Measurements from ENCODE around the gene LARGE1.
"Not testable (repeated sequence)": the region's sequence is repeated elsewhere in the genome, so short reads cannot be mapped to it uniquely, and the experiment has no call there.

The LARGE1 gene

DNA sequence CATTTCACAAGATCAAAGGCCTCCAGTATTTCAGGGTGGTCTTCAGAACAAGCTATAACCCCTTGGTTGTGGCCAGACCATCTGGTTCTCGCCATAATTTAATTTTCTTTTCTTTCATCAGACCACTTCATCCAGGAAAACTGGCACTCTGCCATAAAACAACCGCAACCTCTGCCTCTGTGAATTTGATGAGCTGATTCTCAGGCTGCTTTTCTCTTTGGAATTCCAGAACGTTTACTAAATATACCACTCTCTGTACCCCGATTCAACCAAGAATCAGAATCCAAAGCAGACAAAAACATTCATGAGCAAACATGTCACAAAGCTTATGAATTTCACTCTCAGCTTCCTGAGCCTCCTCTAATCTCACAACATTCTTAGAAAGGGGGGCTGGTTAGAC lies 530.3 kb downstream of the LARGE1 start:
- no peak for FAIRE-seq

DNA sequence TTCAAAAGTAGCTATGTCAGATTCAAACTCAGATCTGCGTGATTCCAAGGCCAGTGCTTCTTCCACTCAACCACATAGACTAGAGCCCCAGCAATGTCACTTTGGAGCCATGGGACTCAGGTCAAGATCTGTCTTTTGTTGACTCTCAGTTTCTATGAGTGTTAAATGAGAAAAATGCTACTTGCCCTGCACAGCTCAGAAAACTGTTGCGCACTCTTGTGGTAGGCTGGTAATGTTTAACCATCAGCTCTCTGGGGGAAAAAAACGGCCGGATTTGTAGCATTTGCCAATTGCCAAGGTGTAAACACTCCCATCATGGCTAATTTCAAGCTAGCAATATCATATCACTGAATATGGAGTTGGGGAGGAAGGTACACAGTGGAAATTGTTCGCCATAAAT lies 534.0 kb downstream of the LARGE1 start:
- no peak for FAIRE-seq

- FAIRE-seq: no peak
Observed at GRCh38 chr22:33385611-33386010, 534.7 kb downstream of the LARGE1 start.

GRCh38 chr22:33382436-33382835 lies 537.8 kb downstream of the LARGE1 start:
- FAIRE-seq: no peak

DNA sequence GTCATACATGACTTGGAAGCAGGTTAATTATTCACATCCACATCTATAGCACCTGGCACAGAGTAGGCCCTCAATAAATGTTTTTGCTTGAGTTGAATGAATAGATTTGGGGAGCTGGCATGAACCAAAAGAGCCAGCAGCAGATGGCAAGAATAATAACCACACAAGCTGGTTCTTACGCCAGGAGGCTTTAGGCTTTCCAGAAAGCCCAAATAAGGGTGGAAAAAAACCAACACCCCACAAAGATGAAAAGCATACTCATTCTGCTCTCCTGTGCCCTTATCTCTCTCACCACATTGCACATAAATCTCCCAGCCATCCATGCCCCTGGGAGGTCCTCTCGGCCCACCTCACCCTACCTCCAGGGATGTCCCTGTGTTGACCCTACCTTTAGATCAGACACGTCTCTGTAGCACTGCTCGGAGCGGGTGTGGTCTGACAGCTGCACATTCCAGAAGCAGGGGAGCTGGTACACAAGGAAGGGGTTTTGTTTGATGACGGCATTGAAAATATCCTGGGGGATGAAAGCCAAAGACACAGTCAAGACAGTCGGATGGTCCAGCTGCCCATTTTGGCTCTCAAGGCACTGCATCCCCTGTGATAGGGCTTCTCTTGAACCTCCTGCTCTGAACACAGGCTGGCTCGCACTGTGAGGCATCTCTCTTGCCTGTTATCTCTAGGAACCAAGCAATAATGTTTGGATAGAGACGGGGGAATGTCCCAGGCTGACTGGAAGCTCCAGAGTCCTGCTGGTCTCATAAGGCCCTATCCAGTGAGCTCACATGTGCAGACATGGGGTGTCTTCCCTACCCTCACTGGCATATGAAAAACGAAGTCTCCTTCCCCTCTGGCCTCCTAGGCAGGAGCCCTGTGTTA lies 538.5 kb downstream of the LARGE1 start:
- no peak for FAIRE-seq

GRCh38 chr22:33380789-33381530 lies 539.3 kb downstream of the LARGE1 start:
- FAIRE-seq: no peak

DNA sequence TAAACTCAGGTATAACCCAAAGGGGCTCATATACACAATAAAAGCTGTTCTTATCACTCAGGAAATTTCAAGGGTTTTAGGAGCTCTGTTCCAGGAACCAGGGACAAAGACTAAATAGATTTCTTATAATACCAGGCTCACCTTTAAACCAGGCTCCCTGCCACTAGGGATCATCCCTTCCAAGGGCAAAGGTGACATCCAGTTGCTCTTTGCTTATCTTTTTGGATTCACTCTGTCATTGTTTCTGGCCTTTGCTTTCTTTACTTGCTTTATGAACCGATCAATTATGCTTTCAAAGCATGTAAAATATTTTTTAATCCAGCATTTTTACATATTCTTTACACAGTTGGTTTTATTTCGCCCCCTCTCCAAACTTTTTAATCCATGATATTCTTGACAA lies 540.4 kb downstream of the LARGE1 start:
- FAIRE-seq: no peak

- no peak for FAIRE-seq
Observed at GRCh38 chr22:33372875-33373274, 547.4 kb downstream of the LARGE1 start.

DNA sequence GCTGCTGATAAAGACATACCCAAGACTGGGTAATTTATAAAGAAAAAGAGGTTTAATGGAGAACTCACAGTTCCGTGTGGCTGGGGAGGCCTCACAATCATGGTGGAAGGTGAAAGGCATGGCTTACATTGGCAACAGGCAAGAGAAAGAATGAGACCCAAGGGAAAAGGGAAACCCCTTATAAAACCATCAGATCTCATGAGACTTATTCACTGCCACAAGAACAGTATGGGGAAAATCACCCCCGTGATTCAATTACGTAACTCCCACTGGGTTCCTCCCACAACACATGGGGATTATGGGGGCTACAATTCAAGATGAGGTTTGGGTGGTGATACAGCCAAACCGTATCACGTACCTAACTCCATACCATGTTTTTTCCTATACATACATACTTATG lies 557.0 kb downstream of the LARGE1 start:
- FAIRE-seq: not testable (repeated sequence)

DNA sequence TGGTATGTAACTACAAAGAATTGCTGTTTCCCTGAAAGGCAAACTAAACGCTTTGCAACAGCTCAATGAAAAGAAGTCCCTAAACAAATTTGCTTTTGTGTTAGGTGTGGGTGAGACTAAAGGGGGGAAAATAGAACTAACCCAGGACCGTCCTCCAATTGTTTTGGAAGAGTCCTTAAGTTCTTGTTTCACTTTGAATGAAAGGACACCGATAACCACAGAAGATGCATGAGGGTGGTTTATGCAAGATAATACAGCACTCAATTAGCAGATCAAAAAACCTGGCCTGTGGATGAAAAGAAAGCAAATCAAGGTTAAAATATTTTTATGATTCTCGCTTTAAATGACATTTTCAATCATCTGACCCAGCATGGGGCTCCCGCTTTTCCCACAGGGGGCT lies 557.6 kb downstream of the LARGE1 start:
- no peak for FAIRE-seq

DNA sequence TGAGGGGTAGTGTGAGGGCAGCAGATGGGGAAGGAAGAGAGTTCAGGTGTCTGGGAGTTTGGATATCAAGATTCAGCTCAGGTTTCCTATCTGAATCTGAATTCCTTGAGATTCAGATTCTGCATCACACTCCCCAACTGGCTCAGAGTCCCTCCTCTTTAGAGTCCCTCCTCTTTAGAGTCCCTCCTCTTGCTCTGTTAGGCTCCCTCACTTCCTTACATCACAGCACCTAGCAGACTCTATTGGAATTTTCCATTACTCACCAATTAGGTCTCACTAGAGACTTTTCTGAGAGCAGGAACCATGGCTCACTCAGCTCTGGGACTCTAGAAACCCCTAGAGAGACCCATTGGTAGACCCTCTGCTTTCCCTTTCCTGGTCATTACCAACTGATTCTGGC lies 558.7 kb downstream of the LARGE1 start:
- no peak for FAIRE-seq

GRCh38 chr22:33357981-33358399 lies 562.3 kb downstream of the LARGE1 start:
- FAIRE-seq: no peak

DNA sequence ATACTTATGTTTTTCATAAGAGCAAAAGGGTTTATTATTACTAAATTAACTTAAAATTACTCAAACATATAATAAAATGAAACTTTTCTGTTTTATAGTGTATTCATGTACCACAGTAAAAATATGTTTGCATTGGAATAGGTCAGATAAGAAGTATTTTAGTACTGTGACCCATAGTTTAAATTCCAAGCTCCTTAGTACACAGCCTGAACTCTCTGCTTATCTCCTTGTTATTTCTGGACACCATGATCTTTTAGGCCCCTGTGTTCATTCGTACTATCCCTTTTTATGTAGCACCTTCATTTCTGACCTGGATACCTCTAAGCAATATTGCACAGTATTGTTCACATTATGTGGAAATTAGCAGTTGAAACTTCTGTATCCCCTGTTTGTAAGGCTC lies 565.3 kb downstream of the LARGE1 start:
- FAIRE-seq: no peak

DNA sequence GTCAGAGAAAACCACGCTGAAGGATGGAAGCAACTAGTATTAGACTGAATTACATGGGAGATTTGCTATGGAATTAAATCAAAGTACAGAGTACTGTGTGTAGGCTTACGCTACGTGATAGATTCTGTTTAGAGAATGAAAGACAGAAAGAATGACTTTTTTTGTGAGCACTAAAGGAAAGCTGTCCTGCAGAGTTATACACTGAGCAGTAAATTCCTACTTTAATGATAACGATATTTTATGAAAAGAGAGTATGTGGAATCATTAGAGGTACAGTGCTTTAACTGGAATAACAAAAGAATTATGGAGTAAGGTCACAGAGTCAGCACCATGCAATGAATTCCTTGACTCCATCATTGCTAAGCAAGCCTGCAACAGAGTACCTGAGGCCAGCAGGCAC lies 566.8 kb downstream of the LARGE1 start:
- FAIRE-seq: no peak

DNA sequence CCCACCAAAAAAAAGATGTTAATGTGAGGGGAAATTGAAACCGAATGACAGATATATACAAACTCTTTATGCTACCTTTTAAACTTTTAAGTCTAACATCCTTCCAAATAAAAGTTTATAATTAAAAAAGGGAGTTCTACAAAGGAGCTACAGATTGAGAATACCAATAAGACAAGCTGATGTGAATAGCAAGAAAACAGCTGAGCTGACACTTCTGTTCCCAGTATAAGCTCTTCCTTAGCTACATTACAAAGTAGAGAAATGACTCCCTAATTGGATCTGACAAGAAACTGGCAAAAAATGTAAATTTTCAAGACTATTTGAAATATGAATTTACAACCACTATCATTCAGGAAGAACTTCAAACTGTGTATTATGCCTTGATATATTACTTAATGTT lies 567.5 kb downstream of the LARGE1 start:
- no peak for FAIRE-seq

DNA sequence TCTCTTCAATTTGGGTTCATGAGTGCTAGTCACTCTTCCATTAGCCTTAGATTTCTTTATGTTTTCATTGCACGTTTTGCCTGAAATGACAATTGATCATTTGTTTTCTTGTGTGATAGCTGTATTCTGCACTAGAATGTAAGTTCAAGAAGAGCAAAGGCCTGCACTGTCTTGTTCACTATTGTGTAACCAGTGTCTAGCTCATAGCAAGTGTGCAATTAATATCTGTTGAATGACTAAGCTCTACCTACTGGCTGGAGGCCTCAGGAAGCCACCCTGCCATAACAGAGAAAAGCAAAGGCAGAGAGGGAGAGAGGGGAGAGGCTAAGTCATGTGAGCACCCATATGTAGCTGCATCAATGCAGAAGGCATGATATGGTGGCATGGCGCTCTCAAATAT lies 569.3 kb downstream of the LARGE1 start:
- no peak for FAIRE-seq

GRCh38 chr22:33350491-33350890 lies 569.8 kb downstream of the LARGE1 start:
- no peak for FAIRE-seq

DNA sequence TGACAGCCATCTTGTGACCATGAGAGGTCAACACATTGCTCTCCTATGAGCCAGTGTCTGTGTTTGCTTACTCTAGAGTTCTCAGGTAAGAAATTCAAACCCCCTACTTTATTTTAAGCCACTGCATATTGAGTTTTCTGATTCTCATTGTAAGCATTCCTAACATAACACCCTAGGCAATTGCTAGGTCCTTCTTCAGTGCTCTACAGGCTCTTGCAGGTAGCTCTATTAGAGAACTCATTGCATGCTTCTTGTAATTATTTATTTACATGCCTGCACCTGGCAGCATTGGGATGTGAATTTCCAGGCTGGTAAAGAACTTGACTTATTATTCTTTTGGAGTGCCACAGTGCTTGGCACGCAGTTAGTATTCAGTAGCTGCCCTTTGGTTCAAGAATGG lies 573.3 kb downstream of the LARGE1 start:
- no peak for FAIRE-seq

DNA sequence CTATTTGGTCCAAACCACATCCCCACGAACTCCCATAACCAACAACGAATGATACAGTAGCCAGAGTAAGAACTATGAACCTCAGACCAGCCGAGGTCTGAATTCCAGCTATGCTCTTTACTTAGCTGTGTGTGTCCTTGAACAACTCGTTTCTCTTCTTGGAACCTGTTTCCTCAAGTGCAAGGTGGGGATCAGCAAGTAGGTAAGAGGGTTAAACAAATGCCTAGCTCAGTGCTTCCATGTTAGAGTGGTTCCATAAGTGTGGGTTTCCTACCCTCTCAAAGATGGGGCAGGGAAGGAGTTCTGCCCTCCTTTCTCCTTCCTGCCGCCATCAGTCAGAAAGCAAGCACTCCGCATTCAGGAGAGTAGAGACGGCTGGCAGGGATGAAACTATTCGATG lies 578.7 kb downstream of the LARGE1 start:
- no peak for FAIRE-seq

DNA sequence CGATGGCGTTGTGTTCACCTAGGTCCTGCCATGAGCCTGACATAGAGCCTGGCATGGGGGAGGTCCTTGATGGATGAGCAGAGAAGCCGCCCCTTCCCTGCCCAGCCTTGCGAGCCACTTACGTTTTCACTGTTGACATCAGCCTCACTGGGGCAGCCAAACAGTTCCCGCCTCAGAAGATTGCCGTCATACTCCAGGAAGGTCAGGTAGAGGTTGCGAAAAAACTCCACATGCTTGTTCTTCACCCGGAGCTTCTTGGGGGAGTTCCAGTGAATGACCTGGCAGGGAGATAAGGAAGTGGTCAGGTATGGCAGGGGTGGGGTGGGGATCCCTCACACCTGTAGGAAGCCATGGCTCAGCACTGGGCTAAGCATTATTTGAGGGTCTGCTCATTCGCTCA lies 582.8 kb downstream of the LARGE1 start:
- FAIRE-seq: no peak

- FAIRE-seq: no peak
Observed at GRCh38 chr22:33335611-33336279, 584.5 kb downstream of the LARGE1 start.

DNA sequence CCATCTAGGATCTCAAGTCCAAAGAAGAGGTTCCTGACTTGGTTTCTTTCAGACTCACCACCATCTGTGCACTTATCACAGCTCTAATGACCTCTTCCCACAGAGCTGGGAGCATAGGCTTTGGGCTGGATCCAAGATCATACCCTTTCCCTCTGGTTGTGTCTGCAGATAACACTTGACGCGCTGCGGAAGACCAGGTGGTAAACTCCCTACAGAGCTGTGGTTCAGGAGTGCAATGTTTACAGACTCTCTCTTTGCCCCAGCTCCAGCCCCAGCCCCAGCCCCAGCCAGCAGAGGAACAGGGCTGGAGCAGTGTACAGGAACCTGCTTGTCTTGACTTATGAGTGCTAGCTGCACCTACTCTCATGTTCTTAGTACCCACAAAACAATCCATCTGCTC lies 587.7 kb downstream of the LARGE1 start:
- FAIRE-seq: no peak

- no peak for FAIRE-seq
Observed at GRCh38 chr22:33331017-33331416, 589.3 kb downstream of the LARGE1 start.

GRCh38 chr22:33330534-33330933 lies 589.7 kb downstream of the LARGE1 start:
- no peak for FAIRE-seq

Data from TTC549 (cell line).